Measurements from ENCODE around the gene CDC73. TPM values are rescaled to one million over a fixed set of nuclear protein-coding genes. Genes with fewer than 3 reads are reported as not detected.

Gene CDC73
- 54.2 TPM in 2 replicates for total RNA-seq

DNA sequence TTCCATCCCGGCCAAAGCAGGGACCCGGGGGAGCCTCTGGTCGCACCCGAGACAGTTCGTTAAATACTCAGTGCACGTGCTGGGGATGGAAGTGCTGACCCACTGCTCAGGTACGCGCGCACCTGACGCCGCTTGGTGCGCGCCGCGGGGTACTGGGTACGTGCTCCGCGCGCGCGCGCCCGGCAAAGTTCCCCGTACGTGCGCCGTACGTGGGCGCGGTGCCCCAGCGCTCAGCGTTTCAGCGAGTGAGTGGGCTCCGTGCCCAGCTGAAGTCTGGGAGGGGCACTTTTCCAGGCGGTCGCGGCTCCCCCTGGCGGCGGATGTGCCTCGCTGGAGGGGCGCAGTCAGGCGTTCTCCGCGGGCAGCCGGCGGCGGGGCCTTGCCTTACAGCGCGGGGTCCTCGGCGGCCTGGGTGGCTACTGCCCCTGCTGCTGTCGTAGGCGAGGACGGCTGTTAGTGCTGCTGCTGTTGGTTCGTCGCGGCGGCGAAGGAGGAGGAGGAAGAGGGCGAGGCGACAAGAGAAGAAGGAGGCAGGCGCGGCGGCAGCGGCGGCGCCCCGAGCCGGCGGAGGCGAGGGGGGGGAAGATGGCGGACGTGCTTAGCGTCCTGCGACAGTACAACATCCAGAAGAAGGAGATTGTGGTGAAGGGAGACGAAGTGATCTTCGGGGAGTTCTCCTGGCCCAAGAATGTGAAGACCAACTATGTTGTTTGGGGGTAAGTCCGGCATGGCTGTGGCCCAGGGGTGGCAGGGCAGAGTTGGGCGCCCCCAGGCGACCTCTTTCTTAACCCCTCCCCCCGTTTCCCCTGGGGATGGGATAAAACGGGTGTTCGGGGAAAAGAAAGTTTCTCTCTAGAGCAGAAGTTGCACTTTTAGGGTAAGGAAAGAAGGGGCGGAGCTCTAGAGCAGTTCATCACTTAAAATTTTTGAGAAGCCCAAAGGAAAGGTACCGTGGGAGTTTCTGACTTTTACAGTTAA lies at the start of gene CDC73:
Gene CDC73, plus strand, starts transcription at position 416 of the 978 bp plus-strand sequence. Its CDS starts 170 bp downstream, at position 586.
- intact Hi-C loops (cut with micrococcal nuclease), result loop anchor here (1.0 to 5.0 kb wide), 9 partner anchors 17 to 650 kb away; partner anchors contain the start of genes GLRX2, RGS1, RGS2 and RO60

GRCh38 chr1:193077991-193078390 lies 43.8 kb upstream of the CDC73 start:
- intact Hi-C loops (cut with micrococcal nuclease), result no loop called here

DNA sequence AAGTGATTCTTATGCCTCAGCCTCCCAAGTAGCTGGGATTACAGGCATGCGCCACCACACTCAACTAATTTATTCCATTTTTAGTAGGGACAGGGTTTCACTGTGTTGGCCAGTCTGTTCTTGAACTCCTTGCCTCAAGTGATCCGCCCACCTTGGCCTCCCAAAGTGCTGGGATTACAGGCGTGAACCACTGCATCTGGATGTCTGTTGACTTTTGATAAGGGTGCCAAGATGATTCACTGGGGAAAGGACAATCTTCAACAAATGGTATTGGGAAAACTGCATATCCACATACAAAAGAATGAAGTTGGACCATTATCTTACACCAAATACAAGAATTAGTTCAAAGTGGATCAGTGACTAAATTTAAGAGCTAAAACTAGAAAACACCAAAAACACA lies 42.6 kb upstream of the CDC73 start:
- intact Hi-C loops (cut with micrococcal nuclease), result no loop called here

DNA sequence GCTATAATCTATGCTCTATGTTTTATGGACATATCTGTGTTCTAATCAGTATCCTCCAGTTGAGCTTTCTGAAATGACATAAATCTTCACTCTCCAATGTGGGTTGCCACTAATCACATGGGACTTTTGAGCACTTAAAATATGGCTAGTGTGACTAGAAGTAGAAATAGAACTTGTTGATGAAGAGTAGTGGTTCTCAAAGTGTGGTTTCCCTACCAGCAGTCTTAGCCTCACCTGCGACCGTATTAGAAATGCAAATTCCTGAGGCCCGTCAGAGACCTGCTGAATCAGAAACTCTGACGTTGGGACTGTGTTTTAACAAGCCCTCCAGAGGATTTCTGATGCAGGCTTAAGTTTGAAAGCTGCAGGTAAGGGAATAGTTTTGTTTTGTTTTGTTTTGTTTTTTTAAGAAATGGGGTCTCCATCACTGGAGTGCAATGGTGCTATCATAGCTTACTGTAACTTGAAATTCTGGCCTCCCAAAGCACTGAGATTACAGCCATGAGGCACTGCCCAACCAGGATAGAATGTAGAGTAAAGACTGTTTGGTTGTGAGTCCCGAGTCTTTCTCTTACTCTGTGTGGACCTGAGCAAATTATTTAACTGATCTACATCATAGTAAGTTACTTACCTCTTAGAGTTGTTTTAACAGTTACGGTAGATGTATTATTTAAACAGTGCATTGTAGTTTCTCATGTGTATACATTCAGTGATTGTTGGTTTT lies 38.3 kb upstream of the CDC73 start:
- intact Hi-C loops (cut with micrococcal nuclease), result no loop called here

DNA sequence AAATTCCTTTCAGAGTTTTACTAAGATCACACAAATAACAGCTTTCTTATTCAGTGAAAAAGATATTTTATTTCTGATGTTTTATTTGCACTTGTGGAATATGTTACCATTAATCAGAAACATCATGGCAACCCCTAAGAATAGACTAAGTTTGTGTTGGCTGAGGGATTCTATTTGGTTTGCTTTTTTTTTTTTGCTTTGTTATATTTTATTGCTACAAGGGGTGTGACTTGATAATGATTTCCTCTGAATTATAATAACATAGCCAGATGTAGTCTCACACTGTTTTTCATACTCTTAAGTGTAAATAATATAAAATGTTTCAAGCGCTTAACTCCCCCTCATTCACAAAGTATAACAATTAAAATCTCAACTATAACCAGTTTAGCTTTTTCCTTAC lies 36.6 kb upstream of the CDC73 start:
- intact Hi-C loops (cut with micrococcal nuclease), result no loop called here

DNA sequence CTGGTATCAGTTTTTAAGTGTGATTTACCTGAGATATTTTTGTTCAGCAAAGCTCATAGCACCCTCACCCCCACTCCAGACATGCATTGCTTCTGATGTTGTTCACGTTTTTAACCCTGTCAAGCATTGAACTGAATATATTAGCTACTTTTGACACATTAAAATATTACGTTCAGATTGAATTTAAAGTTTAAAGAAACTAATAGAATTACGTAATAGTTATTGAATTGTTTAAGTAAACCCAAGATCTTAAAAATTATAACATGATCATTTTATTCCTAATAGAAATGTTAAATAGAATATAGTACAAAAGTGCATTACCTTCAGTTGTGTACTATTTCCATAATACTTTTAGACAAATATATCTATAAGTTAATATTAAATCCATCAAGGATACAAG lies 35.5 kb upstream of the CDC73 start:
- intact Hi-C loops (cut with micrococcal nuclease), result no loop called here

DNA sequence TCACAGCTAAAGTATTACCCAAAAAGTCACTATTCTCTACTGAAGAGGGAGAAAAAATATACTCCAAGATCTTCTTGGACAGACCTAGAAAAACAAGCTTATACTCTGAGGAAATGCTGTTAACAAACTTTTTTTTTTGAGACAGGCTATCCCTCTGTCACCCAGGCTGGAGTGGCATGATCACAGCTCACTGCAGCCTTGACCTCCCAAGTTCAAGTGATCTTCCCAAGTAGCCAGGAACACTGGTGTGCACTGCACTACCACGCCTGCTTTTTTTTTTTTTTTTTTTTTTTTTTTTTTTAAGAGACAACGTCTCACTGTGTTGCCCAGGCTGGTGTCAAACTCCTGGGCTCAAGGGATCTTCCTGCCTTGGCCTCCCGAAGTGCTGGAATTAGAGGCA lies 33.9 kb upstream of the CDC73 start:
- intact Hi-C loops (cut with micrococcal nuclease), result no loop called here

GRCh38 chr1:193090865-193091264 lies 31.0 kb upstream of the CDC73 start:
- intact Hi-C loops (cut with micrococcal nuclease), result no loop called here

- intact Hi-C loops (cut with micrococcal nuclease), result no loop called here
Measured at GRCh38 chr1:193094112-193094511, 27.7 kb upstream of the CDC73 start.

DNA sequence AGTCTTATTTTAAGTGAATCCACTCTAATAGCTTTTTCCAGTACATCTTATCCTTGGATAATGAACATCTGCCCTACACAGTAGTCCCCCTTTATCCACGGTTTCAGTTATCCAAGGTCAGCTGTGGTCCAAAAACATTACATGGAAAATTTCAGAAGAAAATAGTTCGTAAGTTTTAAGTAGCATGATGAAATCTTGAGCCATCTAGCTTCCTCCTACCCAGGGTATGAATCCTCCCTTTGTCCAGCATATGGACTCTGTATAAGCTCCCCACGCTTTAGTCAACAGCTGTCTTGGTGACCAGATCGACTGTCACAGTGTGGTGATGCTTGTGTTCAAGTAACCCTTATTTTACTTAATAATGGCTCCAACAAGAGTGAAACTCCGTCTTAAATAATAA lies 19.2 kb upstream of the CDC73 start:
- intact Hi-C loops (cut with micrococcal nuclease), result no loop called here

DNA sequence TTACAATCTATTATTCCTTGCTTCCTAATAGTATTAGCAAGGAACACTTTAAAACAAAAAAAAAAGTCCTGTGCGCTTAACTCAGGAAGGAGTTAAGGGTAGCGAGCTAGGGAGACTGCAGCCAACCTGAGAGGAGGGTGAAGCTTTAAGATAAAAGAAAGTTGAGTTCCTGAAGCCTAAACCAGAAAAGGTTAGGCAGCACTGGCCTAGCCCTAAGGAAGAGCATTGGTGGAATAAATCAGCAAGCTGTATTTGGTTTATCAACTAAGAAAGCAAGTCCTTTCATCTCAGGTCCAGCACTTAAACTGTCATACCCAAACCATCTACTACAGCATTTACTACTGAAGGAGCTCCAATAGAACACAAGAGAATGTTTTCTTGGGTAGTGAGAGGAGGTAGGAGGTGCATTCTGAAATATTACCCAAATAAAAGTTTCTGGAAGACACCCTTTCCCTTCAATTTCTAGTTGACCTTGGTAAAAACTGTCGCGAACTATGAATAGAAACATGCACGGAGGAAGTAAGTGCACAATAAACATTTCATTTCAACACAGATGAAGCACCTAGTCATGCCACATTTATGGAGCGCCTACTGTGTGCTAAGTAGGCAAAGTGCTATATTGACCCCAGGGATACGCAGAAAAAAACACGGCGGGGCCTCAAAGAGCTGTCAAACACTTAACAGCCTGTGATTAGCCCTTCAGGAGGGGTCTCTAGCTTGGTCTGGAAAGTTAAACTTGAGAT lies 17.9 kb upstream of the CDC73 start:
- intact Hi-C loops (cut with micrococcal nuclease), result no loop called here

- intact Hi-C loops (cut with micrococcal nuclease), result no loop called here
Measured at GRCh38 chr1:193104502-193104906, 17.3 kb upstream of the CDC73 start.

GRCh38 chr1:193104907-193105820 lies 16.7 kb upstream of the CDC73 start, which contains the start of gene GLRX2:
Gene GLRX2 (minus strand): TSS chr1:193105414. CDS start chr1:193105382, 32 bp downstream.
- intact Hi-C loops (cut with micrococcal nuclease), result loop anchor here (1.0 to 5.0 kb wide), 3 partner anchors 17 to 298 kb away; partner anchors contain the start of genes CDC73, RGS2, RO60 and UCHL5

DNA sequence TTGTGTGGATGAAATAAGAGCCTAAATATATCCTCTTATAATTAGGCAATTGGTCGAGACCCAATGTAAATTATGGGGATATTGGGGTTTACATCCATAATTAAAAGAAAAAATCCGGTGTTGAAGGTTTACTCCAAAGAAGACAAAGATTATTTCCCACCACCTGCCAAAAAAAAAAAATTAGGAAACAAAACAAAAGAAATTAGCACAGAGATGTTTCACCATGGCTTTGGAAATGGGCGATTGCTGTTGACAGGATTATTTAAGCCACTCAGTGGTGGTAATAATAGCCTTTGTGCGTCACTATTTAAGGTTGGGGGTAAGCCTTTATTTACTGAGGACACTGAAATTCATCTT lies 16.0 kb upstream of the CDC73 start:
- intact Hi-C loops (cut with micrococcal nuclease), result loop anchor here (1.0 to 5.0 kb wide), 3 partner anchors 17 to 298 kb away; partner anchors contain the start of genes CDC73, RGS2, RO60 and UCHL5

GRCh38 chr1:193108471-193108870 lies 13.4 kb upstream of the CDC73 start:
- intact Hi-C loops (cut with micrococcal nuclease), result loop anchor here (5.0 kb wide), 1 partner anchor 301 kb away; the partner anchor contains the start of gene RGS2

GRCh38 chr1:193109619-193110018 lies 12.2 kb upstream of the CDC73 start:
- intact Hi-C loops (cut with micrococcal nuclease), result loop anchor here (5.0 kb wide), 1 partner anchor 302 kb away; the partner anchor contains the start of gene RGS2

GRCh38 chr1:193110246-193110645 lies 11.6 kb upstream of the CDC73 start:
- intact Hi-C loops (cut with micrococcal nuclease), result no loop called here

DNA sequence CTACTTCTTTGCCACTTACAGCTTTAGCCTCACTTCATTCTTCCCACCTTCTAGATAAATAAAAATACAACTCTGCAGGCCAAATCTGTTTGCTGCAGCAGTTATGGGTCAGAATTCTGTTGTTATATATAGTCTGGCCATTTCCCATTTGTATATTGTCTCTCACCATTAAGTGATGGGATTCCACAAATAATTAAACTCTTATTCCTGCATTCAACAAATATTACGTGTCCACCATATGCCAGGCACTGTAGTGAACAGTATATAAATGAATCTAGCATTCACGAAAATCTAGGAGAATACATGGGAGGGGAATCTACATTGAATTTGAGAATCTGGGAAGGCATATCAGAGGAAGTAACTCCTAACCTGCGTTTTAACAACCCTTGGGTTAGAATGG lies 11.0 kb upstream of the CDC73 start:
- intact Hi-C loops (cut with micrococcal nuclease), result no loop called here

GRCh38 chr1:193111641-193112090 lies 10.2 kb upstream of the CDC73 start:
- intact Hi-C loops (cut with micrococcal nuclease), result no loop called here
